Endometrium (tissue), 2 donors: Measurements from ENCODE around the gene POTEB2.
"Not testable (repeated sequence)": the region's sequence is repeated elsewhere in the genome, so short reads cannot be mapped to it uniquely, and the experiment has no call there.

Source experiments
- FAIRE-seq: peaks from 2 replicates; lab custom pipeline; 2012; peaks lifted over from hg19 to GRCh38; lab: Jason Lieb, UNC
- donor health status: control.
- donor health status: control.

POTEB2 gene

GRCh38 chr15:20866214-20866613, at the start of gene POTEB2:
Gene POTEB2 (minus strand): TSS chr15:20866314. CDS start chr15:20866281, 33 bp downstream.
- not testable (repeated sequence) for FAIRE-seq

- not testable (repeated sequence) for FAIRE-seq
Measured at GRCh38 chr15:20879916-20880315, 13.8 kb upstream of the POTEB2 start.

GRCh38 chr15:20878464-20878863, 12.3 kb upstream of the POTEB2 start:
- not testable (repeated sequence) for FAIRE-seq

DNA sequence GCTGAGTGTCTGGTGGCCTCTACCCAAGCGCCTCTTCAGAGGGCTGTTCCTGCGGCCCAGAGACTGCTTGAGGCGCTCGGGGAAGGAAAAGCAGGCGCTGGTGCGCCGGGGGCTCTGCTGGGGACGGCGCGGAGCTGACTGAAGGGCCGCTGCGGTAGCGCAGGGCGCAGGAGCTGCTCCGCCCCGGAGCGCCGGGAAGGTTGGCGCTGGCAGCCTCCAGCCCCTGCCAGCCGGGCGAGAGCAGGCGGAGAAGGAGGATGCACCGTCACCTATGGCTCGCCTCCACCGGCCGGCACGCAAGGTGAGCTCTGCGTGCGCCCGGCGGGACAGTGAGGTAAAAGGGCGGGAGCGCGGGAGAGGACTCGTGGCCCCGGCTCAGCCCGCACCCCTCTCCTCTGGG, 11.7 kb upstream of the POTEB2 start:
- FAIRE-seq, result not testable (repeated sequence)
